ENCODE results near the gene DYRK1A.

The DYRK1A gene

DNA sequence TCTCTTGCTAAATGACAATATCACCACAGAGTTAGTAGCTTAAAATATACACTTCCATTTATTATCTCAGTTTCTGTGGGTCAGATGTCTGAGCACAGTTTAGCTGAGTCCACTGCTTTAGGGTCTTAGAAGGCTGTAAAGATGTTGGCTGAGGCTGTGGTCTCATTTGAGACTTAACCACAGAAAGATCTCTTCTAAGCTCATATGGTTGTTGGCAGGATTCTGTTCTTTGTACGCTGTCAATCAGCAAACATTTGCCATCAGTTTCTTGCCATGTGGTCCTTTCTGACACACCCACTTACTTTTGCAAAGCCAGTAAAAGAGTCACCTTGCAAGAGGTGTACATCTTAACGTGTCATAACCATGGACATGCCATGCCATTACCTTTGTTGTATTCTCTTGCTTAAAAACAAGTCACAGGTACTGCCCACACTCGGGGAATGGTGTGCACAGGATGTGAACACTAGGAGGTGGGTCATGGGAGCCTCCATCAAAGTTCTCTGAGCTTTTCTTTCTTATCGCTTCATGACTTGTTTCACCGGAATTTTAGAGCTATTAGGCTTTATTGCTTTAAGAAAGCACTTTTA is 18.7 kb downstream of the DYRK1A start:
- DNase-seq = no peak

DNA sequence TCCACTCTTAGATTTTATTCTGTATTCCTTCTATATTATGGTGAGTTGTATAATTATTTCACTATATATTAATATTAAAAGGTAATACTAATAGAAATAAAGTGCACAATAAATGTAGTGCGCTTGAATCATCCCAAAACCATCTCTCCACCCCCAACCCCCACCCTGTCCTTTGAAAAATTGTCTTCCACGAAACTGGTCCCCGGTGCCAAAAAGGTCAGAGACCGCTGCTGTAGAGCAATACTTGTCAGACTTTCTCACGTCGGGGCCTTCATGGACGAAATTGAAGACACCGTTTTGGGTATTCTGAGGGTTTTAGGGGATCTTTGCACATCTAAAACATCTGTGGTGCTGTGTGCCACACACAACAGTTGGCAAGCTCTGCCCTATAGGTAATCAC is 19.6 kb downstream of the DYRK1A start:
- DNase-seq = no peak

GRCh38 chr21:37389456-37389855 is 22.9 kb downstream of the DYRK1A start:
- no peak for DNase-seq

GRCh38 chr21:37391666-37392065 is 25.1 kb downstream of the DYRK1A start:
- DNase-seq = no peak

- DNase-seq = no peak
These were observed 25.9 kb downstream of the DYRK1A start for GRCh38 chr21:37392441-37392840.

DNA sequence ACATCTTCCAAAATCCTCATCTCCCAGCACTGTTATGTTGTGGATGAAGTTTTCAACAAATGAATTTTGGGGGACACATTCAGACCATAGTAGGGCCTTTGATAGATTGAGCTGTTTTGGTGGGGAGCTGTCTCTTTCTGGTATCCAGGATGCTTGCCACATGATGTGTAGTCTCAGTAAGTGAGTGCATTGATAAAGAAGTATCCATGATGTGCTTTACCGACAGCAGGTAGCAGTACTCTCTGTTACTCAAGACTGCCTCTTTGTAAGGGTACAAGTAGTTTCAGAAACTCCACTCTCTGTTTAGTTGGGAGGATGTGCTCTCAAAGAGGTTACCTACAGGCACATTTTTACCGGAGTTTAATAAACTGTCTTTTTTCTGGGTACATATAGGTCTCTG is 26.5 kb downstream of the DYRK1A start:
- DNase-seq = no peak

DNA sequence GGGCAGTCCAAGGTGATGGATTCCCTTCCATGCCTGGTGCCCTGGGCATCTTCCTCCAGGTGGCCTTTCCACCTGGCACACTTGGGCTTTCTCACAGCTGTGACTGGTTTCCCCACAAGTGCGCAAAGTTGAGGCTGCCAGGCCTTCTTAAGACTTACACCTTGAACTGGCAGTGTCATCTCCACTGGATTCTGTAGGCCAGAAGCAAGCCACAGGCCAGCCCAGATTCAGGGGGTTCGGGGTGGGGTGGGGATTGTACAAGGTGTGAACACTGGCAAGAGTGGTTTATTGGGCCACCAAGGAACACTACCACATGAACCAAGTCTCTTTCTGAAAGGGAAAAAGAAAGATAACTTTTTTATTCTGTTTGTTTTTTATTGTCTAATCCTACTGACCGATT is 27.2 kb downstream of the DYRK1A start:
- no peak for DNase-seq

DNA sequence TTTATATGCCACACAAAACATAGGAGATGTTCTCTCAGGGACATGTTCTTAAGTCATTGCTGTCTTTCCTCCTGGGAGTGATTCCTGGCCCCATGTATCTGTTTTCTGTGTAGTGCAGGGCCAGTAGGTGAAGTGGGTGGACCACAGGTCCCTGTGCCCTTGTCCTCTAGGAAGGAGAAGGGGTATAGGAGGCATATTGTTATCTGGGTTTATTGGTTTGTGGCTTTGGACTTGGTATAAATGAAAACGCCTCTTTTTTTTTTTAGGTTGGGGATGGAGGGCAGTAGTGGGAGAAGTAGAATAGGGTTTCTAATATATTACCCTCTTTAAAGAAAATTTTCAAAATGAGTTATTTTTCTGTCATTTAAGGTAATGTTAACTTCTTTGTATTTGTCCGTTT is 29.4 kb downstream of the DYRK1A start:
- no peak for DNase-seq

DNA sequence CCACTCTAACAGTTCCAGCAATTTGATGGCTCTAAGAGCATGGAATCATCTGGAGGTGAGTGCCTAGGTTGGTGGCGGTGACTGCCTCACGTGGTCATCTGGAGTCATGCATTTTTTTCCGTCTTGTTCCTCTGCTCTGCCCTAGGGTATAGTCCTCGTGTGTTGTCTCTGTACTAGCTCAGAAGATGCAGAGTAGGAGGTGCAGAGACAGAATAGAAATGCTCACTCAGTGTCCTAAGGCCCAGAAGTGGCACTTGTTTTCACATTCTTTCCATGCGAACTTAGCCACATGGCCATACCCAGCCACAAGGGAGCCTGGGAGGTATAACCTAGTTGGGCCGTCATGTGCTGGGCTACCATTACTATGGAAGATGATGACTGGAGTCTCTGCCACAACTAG is 30.3 kb downstream of the DYRK1A start:
- DNase-seq = no peak

- no peak for DNase-seq
These were observed 32.1 kb downstream of the DYRK1A start for GRCh38 chr21:37398697-37399096.

DNA sequence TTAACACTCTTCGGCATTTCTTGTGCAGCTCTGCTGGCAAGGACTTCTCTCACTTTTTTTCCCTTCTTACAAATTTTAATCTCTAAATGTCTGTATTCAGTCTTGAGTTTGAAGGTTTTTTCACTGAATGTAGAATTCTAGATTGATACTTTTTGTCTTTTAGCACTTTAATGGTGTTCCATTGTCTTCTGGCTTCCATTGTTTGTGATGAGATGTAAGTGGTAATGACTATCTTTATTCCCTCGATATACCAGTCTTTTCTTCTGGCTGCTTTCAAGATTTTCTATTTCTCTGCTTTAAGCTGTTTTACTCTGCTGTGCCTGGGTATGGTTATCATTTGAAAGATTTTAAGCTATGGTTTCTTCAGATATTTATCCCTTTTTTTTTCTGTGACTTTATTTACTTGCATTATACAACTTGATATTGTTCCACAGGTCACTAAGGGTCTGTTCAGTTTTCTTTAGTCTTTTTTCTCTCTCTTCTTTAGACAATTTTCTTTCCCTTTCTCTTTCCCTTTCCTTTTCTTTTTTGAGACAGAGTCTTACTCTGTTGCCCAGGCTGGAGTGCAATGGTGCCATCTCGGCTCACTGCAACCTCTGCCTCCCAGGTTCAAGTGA is 35.8 kb downstream of the DYRK1A start:
- no peak for DNase-seq

- DNase-seq = no peak
These were observed 39.1 kb downstream of the DYRK1A start for GRCh38 chr21:37405629-37406028.

- no peak for DNase-seq
These were observed 41.3 kb downstream of the DYRK1A start for GRCh38 chr21:37407719-37408420.

GRCh38 chr21:37408464-37409193 is 42.1 kb downstream of the DYRK1A start:
- DNase-seq = no peak

- no peak for DNase-seq
These were observed 44.1 kb downstream of the DYRK1A start for GRCh38 chr21:37410639-37411038.

DNA sequence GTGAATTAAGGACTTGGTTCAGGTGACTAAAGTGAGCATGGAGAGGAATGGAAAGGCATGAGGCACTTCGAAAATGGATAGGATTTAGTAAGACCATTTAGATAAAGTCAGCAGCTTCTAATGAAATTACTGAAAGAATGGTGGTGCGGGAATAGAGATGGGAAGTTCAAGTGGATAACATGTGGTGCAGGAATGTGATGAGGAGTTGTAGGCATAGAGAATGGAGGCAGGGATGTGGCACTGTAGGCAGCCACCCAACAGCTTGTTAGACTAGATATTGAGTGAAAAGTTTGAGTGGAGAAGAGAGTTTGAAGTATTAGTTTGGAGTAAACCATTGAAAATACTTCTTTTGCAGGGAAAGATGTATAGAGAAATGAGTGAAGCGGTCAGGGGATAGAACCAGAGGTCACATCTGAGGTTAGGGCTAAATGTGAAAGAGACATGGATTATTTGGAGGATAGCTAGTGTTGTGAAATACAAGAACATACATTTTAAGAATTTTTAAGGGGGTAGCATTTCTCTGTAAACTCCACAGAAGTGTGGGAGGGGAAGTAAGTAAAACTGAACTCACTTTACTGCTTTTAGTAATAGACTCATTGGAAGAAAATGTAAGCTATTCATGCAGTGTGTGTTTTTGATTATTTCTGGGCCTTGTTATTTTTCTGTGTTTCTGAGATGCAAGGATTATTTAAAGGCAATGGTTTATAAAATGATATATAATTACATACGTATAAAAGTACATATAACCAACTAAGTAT is 46.2 kb downstream of the DYRK1A start:
- no peak for DNase-seq

- DNase-seq = no peak
These were observed 47.1 kb downstream of the DYRK1A start for GRCh38 chr21:37413553-37414291.

DNA sequence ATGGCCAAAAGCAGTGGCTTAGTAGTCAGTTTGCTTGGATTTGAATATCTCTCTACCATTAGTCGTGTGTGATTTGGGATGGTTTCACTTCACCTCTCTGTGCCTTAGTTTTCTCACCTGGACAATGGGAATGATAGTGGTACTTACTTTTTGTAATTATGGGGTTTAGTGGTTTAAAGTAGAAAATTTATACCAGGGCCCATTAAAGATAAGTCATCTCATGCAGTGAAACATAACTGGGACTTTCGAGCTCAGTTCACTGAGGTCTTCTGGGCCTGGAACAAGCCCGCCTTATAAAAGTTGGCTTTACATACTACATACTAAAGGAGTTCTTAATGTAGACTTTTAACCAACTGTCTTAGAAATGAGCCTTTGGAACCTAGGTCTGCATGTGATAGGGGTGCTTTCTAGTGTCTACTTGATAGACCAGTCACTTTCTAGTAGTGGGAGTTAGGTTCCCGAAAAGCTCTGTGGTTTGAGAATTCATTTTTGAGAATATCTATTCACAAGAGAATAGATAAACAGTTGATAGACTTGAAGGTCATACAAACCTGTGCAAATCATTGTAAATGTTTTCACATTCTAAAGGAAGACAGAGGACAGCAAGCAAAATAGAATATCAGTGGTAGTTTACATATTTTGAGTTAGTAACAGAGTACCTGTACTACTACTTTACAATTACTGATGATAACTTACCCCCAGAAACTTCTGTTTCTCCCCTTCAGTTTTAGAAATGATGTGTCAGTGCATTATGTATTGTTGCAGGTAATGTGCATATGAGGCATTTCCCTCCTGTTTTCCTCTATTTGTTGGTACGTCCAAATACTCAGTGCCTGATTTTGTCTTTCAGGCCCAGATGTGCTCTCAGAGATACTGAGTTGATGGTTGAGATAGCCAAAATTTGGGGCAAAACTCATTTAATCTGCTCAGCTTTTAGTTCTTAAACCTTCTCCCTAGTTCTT is 48.0 kb downstream of the DYRK1A start:
- DNase-seq = no peak

DNA sequence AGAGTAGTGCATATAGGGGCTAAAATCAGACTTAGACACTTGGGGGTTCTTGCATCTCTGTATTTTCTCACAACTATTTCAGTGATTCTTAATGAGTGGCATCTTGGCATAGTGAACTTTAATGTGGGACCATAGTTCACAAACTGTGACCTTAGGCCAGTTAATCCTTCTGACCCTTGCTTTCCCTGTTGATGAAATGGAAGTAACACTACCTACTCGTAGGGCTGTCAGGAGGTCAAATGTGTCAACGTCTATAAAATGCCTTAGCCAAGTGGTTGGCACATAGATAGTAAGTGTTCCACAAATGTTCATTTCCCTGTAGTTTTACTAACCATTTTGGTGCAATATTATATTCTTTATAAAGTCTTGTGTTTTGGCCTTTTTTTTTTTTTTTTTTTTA is 49.4 kb downstream of the DYRK1A start:
- DNase-seq = no peak

DNA sequence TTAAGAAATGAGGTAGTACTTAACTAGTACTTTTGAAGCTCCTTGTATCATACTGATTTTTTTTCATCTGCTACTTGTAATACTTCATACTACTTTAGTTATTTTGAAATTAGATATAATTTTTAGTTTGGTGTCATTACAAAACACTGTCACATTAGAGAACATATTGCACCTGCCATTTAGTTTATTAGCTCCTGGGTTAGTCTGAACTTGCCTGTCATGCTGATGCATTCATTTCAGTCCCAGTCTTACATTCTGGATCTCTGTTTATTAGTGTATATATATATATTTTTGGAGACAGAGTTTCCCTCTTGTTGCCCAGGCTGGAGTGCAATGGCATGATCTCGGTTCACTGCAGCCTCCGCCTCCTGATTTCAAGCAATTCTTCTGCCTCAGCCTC is 50.3 kb downstream of the DYRK1A start:
- DNase-seq = no peak

GRCh38 chr21:37419228-37419906 is 52.8 kb downstream of the DYRK1A start:
- no peak for DNase-seq

Data from NCI-H1092 (cell line).